ENCODE results near the gene ENTPD2.

Gene ENTPD2

GRCh38 chr9:137017791-137018497, 35.9 kb downstream of the ENTPD2 start:
- Mint-ChIP-seq H3K4me3 (no peak overlapping the region), H3K27ac (no peak overlapping the region), H3K36me3 (peaks cover 8% of the 10 kb centered on the region in 2 donors), H3K27me3 (no peaks in the 10 kb centered on the region), H3K4me1 (peaks cover 0 to 2% of the 10 kb centered on the region in 2 donors), H3K9me3 (peaks cover 0 to 2% of the 10 kb centered on the region in 2 donors)
- no peak for DNase-seq
- no peak for ATAC-seq (replicated peaks)

GRCh38 chr9:137017071-137017470, 36.8 kb downstream of the ENTPD2 start:
- no peak overlapping the region for H3K4me3 Mint-ChIP-seq

GRCh38 chr9:137016436-137016835, 37.4 kb downstream of the ENTPD2 start:
- DNase-seq (no peak), ATAC-seq (replicated peaks) (no peak)
- Mint-ChIP-seq H3K27me3 (no peaks in the 10 kb centered on the region), H3K4me1 (no peaks in the 10 kb centered on the region), H3K27ac (no peak overlapping the region), H3K36me3 (peaks cover 5 to 9% of the 10 kb centered on the region in 2 donors), H3K4me3 (no peak overlapping the region), H3K9me3 (no peaks in the 10 kb centered on the region)

More at GRCh38 chr9:137017071-137017470, 36.8 kb downstream of the ENTPD2 start:
- H3K27me3 Mint-ChIP-seq = no peaks in the 10 kb centered on the region
- ATAC-seq (replicated peaks) = no peak
- H3K27ac Mint-ChIP-seq = no peak overlapping the region
- DNase-seq = no peak
- H3K36me3 Mint-ChIP-seq = peaks cover 6 to 8% of the 10 kb centered on the region in 2 donors
- H3K4me1 Mint-ChIP-seq = peaks cover 0 to under 1% of the 10 kb centered on the region in 2 donors
- peaks cover 0 to under 1% of the 10 kb centered on the region in 2 donors for H3K9me3 Mint-ChIP-seq

GRCh38 chr9:137015976-137016375, 37.9 kb downstream of the ENTPD2 start:
- Mint-ChIP-seq H3K27me3 (no peaks in the 10 kb centered on the region), H3K36me3 (peaks cover 7 to 11% of the 10 kb centered on the region in 2 donors), H3K9me3 (no peaks in the 10 kb centered on the region), H3K27ac (no peak overlapping the region), H3K4me1 (no peaks in the 10 kb centered on the region), H3K4me3 (no peak overlapping the region)
- DNase-seq (no peak), ATAC-seq (replicated peaks) (no peak)

GRCh38 chr9:137015540-137015930, 38.3 kb downstream of the ENTPD2 start:
- ATAC-seq (replicated peaks) (no peak), DNase-seq (no peak)
- Mint-ChIP-seq H3K36me3 (peaks cover 7 to 11% of the 10 kb centered on the region in 2 donors), H3K27me3 (no peaks in the 10 kb centered on the region), H3K4me3 (no peak overlapping the region), H3K27ac (no peak overlapping the region), H3K9me3 (no peaks in the 10 kb centered on the region), H3K4me1 (no peaks in the 10 kb centered on the region)

GRCh38 chr9:137014776-137015539, 38.9 kb downstream of the ENTPD2 start:
- no peak overlapping the region for H3K4me3 Mint-ChIP-seq
- no peaks in the 10 kb centered on the region for H3K9me3 Mint-ChIP-seq
- no peak overlapping the region for H3K27ac Mint-ChIP-seq

GRCh38 chr9:137014166-137014565, 39.7 kb downstream of the ENTPD2 start:
- Mint-ChIP-seq H3K27me3 (no peaks in the 10 kb centered on the region), H3K9me3 (no peaks in the 10 kb centered on the region), H3K4me3 (no peak overlapping the region), H3K27ac (no peak overlapping the region), H3K36me3 (peaks cover 7 to 11% of the 10 kb centered on the region in 2 donors), H3K4me1 (no peaks in the 10 kb centered on the region)
- DNase-seq = no peak
- no peak for ATAC-seq (replicated peaks)

More at GRCh38 chr9:137014776-137015539, 38.9 kb downstream of the ENTPD2 start:
- ATAC-seq (replicated peaks) = no peak
- H3K27me3 Mint-ChIP-seq = no peaks in the 10 kb centered on the region
- H3K36me3 Mint-ChIP-seq = peaks cover 7 to 11% of the 10 kb centered on the region in 2 donors
- no peaks in the 10 kb centered on the region for H3K4me1 Mint-ChIP-seq
- no peak for DNase-seq

- H3K4me3 Mint-ChIP-seq = no peak overlapping the region
- DNase-seq (no peak), ATAC-seq (replicated peaks) (no peak)
- no peaks in the 10 kb centered on the region for H3K27me3 Mint-ChIP-seq
- H3K4me1 Mint-ChIP-seq = no peaks in the 10 kb centered on the region
- H3K9me3 Mint-ChIP-seq = no peaks in the 10 kb centered on the region
- no peak overlapping the region for H3K27ac Mint-ChIP-seq
- peaks cover 7 to 11% of the 10 kb centered on the region in 2 donors for H3K36me3 Mint-ChIP-seq
Measured at GRCh38 chr9:137013571-137013940, 40.3 kb downstream of the ENTPD2 start.

- DNase-seq (no peak), ATAC-seq (replicated peaks) (no peak)
- H3K27ac Mint-ChIP-seq = no peak overlapping the region
- H3K4me1 Mint-ChIP-seq = no peaks in the 10 kb centered on the region
- H3K36me3 Mint-ChIP-seq = peaks cover 7 to 11% of the 10 kb centered on the region in 2 donors
- H3K27me3 Mint-ChIP-seq = no peaks in the 10 kb centered on the region
- H3K9me3 Mint-ChIP-seq = no peaks in the 10 kb centered on the region
- H3K4me3 Mint-ChIP-seq = no peak overlapping the region
Measured at GRCh38 chr9:137012694-137013570, 40.9 kb downstream of the ENTPD2 start.

- no peaks in the 10 kb centered on the region for H3K4me1 Mint-ChIP-seq
- DNase-seq (no peak), ATAC-seq (replicated peaks) (no peak)
- H3K9me3 Mint-ChIP-seq = no peaks in the 10 kb centered on the region
- H3K4me3 Mint-ChIP-seq = no peak overlapping the region
- H3K27ac Mint-ChIP-seq = no peak overlapping the region
- H3K36me3 Mint-ChIP-seq = peaks cover 7 to 9% of the 10 kb centered on the region in 2 donors
- H3K27me3 Mint-ChIP-seq = no peaks in the 10 kb centered on the region
Measured at GRCh38 chr9:137011907-137012675, 41.8 kb downstream of the ENTPD2 start.

- Mint-ChIP-seq H3K4me1 (peaks cover 3 to 5% of the 10 kb centered on the region in 2 donors), H3K36me3 (peaks cover 3 to 5% of the 10 kb centered on the region in 2 donors), H3K4me3 (no peak overlapping the region), H3K27me3 (no peaks in the 10 kb centered on the region), H3K27ac (no peak overlapping the region), H3K9me3 (no peaks in the 10 kb centered on the region)
- no peak for DNase-seq
- no peak for ATAC-seq (replicated peaks)
Measured at GRCh38 chr9:137011156-137011555, 42.7 kb downstream of the ENTPD2 start.

GRCh38 chr9:137009938-137010732, 43.7 kb downstream of the ENTPD2 start:
- peaks cover 0 to under 1% of the 10 kb centered on the region in 2 donors for H3K27me3 Mint-ChIP-seq
- peaks cover 3 to 5% of the 10 kb centered on the region in 2 donors for H3K36me3 Mint-ChIP-seq
- no peak overlapping the region for H3K27ac Mint-ChIP-seq
- ATAC-seq (replicated peaks) (no peak), DNase-seq (no peak)
- H3K4me1 Mint-ChIP-seq = peaks cover 4 to 7% of the 10 kb centered on the region in 2 donors
- H3K4me3 Mint-ChIP-seq = no peak overlapping the region
- H3K9me3 Mint-ChIP-seq = no peaks in the 10 kb centered on the region

- peaks cover 3 to 5% of the 10 kb centered on the region in 2 donors for H3K36me3 Mint-ChIP-seq
- peaks cover 0 to 3% of the 10 kb centered on the region in 2 donors for H3K27me3 Mint-ChIP-seq
- DNase-seq = no peak
- no peak for ATAC-seq (replicated peaks)
- peaks cover 4 to 5% of the 10 kb centered on the region in 2 donors for H3K9me3 Mint-ChIP-seq
- H3K4me1 Mint-ChIP-seq = peaks cover 6 to 7% of the 10 kb centered on the region in 2 donors
- H3K27ac Mint-ChIP-seq = no peak overlapping the region
- no peak overlapping the region for H3K4me3 Mint-ChIP-seq
Measured at GRCh38 chr9:137009217-137009616, 44.6 kb downstream of the ENTPD2 start.

Data from stimulated activated naive B cell treated with anti-CD40 and anti-IgM and Interleukin-4, amounts not matched to agents 10 μg/mL and 1 μg/mL and 100 μg/mL, for 72 hours (primary cell).